ENCODE results near the gene FAM83B.
"Not testable (repeated sequence)": the region's sequence is repeated elsewhere in the genome, so short reads cannot be mapped to it uniquely, and the experiment has no call there.

DNA sequence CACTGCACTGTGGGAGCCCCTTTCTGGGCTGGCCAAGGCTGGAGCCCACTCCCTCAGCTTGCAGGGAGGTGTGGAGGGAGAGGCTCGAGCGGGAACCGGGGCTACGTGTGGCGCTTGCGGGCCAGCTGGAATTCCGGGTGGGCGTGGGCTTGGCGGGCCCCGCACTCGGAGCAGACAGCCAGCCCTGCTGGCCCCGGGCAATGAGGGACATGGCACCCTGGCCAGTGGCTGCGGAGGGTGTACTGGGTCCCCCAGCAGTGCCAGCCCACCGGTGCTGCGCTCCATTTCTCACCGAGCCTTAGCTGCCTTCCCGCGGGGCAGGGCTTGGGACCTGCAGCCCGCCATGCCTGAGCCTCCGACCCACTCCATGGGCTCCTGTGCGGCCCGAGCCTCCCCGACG lies 132.6 kb downstream of the FAM83B start:
- TF ChIP-seq, protein P1, sequence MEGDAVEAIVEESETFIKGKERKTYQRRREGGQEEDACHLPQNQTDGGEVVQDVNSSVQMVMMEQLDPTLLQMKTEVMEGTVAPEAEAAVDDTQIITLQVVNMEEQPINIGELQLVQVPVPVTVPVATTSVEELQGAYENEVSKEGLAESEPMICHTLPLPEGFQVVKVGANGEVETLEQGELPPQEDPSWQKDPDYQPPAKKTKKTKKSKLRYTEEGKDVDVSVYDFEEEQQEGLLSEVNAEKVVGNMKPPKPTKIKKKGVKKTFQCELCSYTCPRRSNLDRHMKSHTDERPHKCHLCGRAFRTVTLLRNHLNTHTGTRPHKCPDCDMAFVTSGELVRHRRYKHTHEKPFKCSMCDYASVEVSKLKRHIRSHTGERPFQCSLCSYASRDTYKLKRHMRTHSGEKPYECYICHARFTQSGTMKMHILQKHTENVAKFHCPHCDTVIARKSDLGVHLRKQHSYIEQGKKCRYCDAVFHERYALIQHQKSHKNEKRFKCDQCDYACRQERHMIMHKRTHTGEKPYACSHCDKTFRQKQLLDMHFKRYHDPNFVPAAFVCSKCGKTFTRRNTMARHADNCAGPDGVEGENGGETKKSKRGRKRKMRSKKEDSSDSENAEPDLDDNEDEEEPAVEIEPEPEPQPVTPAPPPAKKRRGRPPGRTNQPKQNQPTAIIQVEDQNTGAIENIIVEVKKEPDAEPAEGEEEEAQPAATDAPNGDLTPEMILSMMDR (IDR thresholded peaks at IDR 0.05; ENCODE audit: low read depth, low read length, poor library complexity, severe bottlenecking) = not testable (repeated sequence)
- TF ChIP-seq EZH2phosphoT487 (IDR thresholded peaks at IDR 0.05; ENCODE audit: borderline replicate concordance, low read length) = not testable (repeated sequence)

Measured in DOHH2 (cell line).